CD14-positive monocyte (primary cell): ENCODE results near the gene TSSK2. TPM values are rescaled to one million over a fixed set of nuclear protein-coding genes. Genes with fewer than 3 reads are reported as not detected.

Experiments
- DNase-seq, 3 donors: peaks; one replicate each; pipeline ENCODE4 v3.0.0-alpha.2; 2011 to 2022
- H2AFZ ChIP-seq: 2 replicates; pipeline ENCODE4 v1.6.0; 2012; ENCODE audit warnings: mild to moderate bottlenecking, low read depth, low read length, inconsistent platforms; ENCODE audit not compliant: insufficient read depth, poor library complexity, severe bottlenecking
- H3K27ac ChIP-seq, 2 donors: 1 replicate in 1 of 2; 2 replicates in 1 of 2; pipeline ENCODE4 v1.5.1; 2012 to 2013; ENCODE audit warnings: low read length in 2 of 2, control low read depth in 1 of 2, inconsistent platforms in 1 of 2, low read depth in 1 of 2, mild to moderate bottlenecking in 1 of 2
- H3K27me3 ChIP-seq, 2 donors: one replicate each; pipeline versions ENCODE4 v1.6.0 to v1.6.1; 2011 to 2013; ENCODE audit warnings: low read length in 2 of 2; ENCODE audit not compliant: control insufficient read depth in 2 of 2, insufficient read depth in 2 of 2
- H3K36me3 ChIP-seq, 2 donors: replicated peaks in 1 of 2; 1 replicate in 1 of 2; 2 replicates in 1 of 2; pipeline versions ENCODE4 v1.5.1 to v1.6.1; 2012 to 2013; ENCODE audit warnings: low read length in 2 of 2, control low read depth in 1 of 2, inconsistent platforms in 1 of 2, mild to moderate bottlenecking in 1 of 2; ENCODE audit not compliant: insufficient read depth in 2 of 2, control insufficient read depth in 1 of 2
- H3K4me1 ChIP-seq, 2 donors: 1 replicate in 1 of 2; 2 replicates in 1 of 2; pipeline versions ENCODE4 v1.5.1 to v1.6.1; 2012 to 2013; ENCODE audit warnings: low read length in 2 of 2, control low read depth in 1 of 2, inconsistent platforms in 1 of 2, mild to moderate bottlenecking in 1 of 2, moderate library complexity in 1 of 2; ENCODE audit not compliant: insufficient read depth in 2 of 2, control insufficient read depth in 1 of 2
- H3K4me2 ChIP-seq: replicated peaks from 2 replicates; pipeline ENCODE3; 2012; ENCODE audit warnings: low read length, moderate library complexity, mild to moderate bottlenecking; ENCODE audit not compliant: poor library complexity, severe bottlenecking; ENCODE audit errors: extremely low read depth
- H3K4me3 ChIP-seq, 3 experiments: fragments of 200-600 bp in 1 of 3; sonication (generic) in 1 of 3; replicated peaks in 1 of 3; 1 replicate in 2 of 3; 2 replicates in 1 of 3; pipeline ENCODE4 v1.5.1; 2011 to 2013; ENCODE audit warnings: low read length in 3 of 3, mild to moderate bottlenecking in 3 of 3, control low read depth in 2 of 3, low read depth in 2 of 3, inconsistent platforms in 1 of 3, moderate library complexity in 1 of 3
- H3K79me2 ChIP-seq: 2 replicates; pipeline ENCODE4 v1.6.0; 2012; ENCODE audit warnings: mild to moderate bottlenecking, control low read depth, inconsistent platforms, low read length, moderate library complexity; ENCODE audit not compliant: insufficient read depth
- H3K9ac ChIP-seq: 2 replicates; pipeline ENCODE4 v1.6.0; 2017; ENCODE audit warnings: low read length, mild to moderate bottlenecking; ENCODE audit not compliant: insufficient read depth, poor library complexity, severe bottlenecking
- H3K9me3 ChIP-seq, 2 donors: replicated peaks in 1 of 2; 1 replicate in 1 of 2; 2 replicates in 1 of 2; pipeline versions ENCODE4 v1.5.1 to v1.6.1; 2012 to 2013; ENCODE audit warnings: low read length in 2 of 2, control low read depth in 1 of 2; ENCODE audit not compliant: control insufficient read depth in 1 of 2, insufficient read depth in 1 of 2
- H4K20me1 ChIP-seq: 2 replicates; pipeline ENCODE4 v1.6.0; 2012; ENCODE audit warnings: mild to moderate bottlenecking, low read length, control low read depth, moderate library complexity; ENCODE audit not compliant: insufficient read depth
- H3K27ac Mint-ChIP-seq, 7 donors: one replicate each; pipeline ENCODE4 v1.8.0; 2020; ENCODE audit warnings: mild to moderate bottlenecking in 7 of 7, mixed read lengths in 7 of 7, moderate library complexity in 6 of 7, inconsistent platforms in 2 of 7
- H3K27me3 Mint-ChIP-seq, 3 donors: one replicate each; pipeline ENCODE4 v1.8.0; 2021 to 2022; ENCODE audit warnings: low read depth in 3 of 3, mild to moderate bottlenecking in 3 of 3, mixed read lengths in 3 of 3, moderate library complexity in 3 of 3, inconsistent platforms in 1 of 3
- H3K36me3 Mint-ChIP-seq, 2 donors: one replicate each; pipeline ENCODE4 v1.8.0; 2020; ENCODE audit warnings: mixed read lengths in 2 of 2, inconsistent platforms in 1 of 2, mild to moderate bottlenecking in 1 of 2
- H3K4me1 Mint-ChIP-seq: one replicate; pipeline ENCODE4 v1.8.0; 2020; ENCODE audit warnings: mild to moderate bottlenecking, mixed read lengths
- H3K4me3 Mint-ChIP-seq, 2 donors: one replicate each; pipeline ENCODE4 v1.8.0; 2020; ENCODE audit warnings: mild to moderate bottlenecking in 2 of 2, mixed read lengths in 2 of 2, moderate library complexity in 1 of 2
- H3K9me3 Mint-ChIP-seq, 7 donors: one replicate each; pipeline ENCODE4 v1.8.0; 2020 to 2022; ENCODE audit warnings: mixed read lengths in 7 of 7, mild to moderate bottlenecking in 6 of 7, moderate library complexity in 6 of 7, inconsistent platforms in 2 of 7
- WGBS: methylation state at CpG from one replicate; pipeline ENCODE4 v1.1.5; 2013; ENCODE audit warnings: missing lambda C conversion rate; ENCODE audit not compliant: insufficient coverage; 5-methylcytosine and 5-hydroxymethylcytosine counted together
- intact Hi-C, 2 donors: fragments of 100-400 bp; cut with micrococcal nuclease; formaldehyde crosslinking; loops; one replicate each; pipeline versions ENCODE4 v1.15.0 to v1.15.1; 2023
- polyA plus RNA-seq, 3 donors: library from polyadenylated mRNA; depleted of rRNA in 1 of 3; unstranded in 2 of 3; stranded (reverse) in 1 of 3; fragments of 300-500 nt in 2 of 3; fragments of >200 nt in 1 of 3; fragmentation: Illumina TruSeq in 2 of 3; gene quantifications; 1 replicate in 2 of 3; 2 replicates in 1 of 3; pipeline ENCODE4 v1.2.3, GENCODE V29; 2012 to 2021
- TF ChIP-seq, protein P1 (sequence below): fragments of 200-600 bp; IDR thresholded peaks from one replicate; pipeline ENCODE4 v1.8.0; 2022; ENCODE audit warnings: antibody characterized with exemption, mild to moderate bottlenecking

TSSK2 gene
- polyA plus RNA-seq, 3 donors, result 0.04 TPM; not detected in 2

DNA sequence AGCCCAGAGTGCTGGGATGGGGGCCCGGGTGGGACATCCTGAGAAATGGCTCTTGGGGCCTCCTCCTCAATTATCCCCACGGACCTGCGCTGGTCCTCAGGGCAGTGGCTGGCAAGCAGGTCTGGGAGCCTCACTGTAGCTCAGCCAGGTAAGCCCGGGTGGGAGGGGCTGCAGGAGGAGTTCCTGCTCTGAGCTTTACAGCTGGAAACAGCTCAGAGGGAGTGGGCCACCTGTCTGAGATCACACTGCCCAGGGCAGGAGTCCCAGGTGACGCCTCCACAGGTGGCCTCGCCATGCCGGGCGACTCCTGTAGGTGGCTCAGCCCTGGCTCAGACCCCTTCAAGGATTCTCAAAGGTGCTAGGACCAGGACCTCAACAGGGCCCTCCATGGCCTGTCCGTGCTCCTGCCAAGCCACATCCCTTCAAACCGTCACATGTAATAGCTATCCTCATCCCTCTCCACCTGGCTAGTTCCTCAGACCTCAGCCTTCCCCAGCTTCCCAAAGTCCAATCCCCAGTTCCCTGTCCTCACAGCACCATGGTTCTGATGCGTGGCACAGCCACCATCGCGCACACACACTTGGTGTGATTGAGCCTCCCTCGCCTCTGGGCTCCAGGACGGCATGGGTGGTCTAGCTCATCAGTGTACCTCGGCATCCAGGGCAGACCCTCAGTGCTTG, 3.6 kb upstream of the TSSK2 start:
- TF ChIP-seq, protein P1, sequence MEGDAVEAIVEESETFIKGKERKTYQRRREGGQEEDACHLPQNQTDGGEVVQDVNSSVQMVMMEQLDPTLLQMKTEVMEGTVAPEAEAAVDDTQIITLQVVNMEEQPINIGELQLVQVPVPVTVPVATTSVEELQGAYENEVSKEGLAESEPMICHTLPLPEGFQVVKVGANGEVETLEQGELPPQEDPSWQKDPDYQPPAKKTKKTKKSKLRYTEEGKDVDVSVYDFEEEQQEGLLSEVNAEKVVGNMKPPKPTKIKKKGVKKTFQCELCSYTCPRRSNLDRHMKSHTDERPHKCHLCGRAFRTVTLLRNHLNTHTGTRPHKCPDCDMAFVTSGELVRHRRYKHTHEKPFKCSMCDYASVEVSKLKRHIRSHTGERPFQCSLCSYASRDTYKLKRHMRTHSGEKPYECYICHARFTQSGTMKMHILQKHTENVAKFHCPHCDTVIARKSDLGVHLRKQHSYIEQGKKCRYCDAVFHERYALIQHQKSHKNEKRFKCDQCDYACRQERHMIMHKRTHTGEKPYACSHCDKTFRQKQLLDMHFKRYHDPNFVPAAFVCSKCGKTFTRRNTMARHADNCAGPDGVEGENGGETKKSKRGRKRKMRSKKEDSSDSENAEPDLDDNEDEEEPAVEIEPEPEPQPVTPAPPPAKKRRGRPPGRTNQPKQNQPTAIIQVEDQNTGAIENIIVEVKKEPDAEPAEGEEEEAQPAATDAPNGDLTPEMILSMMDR, result no peak
- Histone ChIP-seq H3K4me3 (no peak overlapping the region), H3K79me2 (no peaks in the 10 kb centered on the region), H3K9ac (no peak overlapping the region), H3K27me3 (no peaks in the 10 kb centered on the region), H2AFZ (no peak overlapping the region), H3K36me3 (peaks cover 13 to 18% of the 10 kb centered on the region in 2 donors), H3K4me2 (no peak overlapping the region), H3K27ac (no peak overlapping the region), H3K9me3 (no peaks in the 10 kb centered on the region), H4K20me1 (no peaks in the 10 kb centered on the region), H3K4me1 (peaks cover 7 to 8% of the 10 kb centered on the region in 2 donors)
- WGBS, result 98% methylated on average over 12 of the region's 16 CpGs
- DNase-seq, result no peak
- Mint-ChIP-seq H3K9me3 (peaks cover 0 to 3% (median 0%) of the 10 kb centered on the region in 7 donors), H3K36me3 (peaks cover 12 to 15% of the 10 kb centered on the region in 2 donors), H3K27me3 (peaks cover 1 to 7% (median 7%) of the 10 kb centered on the region in 3 donors), H3K4me3 (no peak overlapping the region), H3K4me1 (peaks cover 8% of the 10 kb centered on the region), H3K27ac (peak overlapping the region in 1 of 7 donors; percentile 4)
- intact Hi-C loops, result no loop called here

DNA sequence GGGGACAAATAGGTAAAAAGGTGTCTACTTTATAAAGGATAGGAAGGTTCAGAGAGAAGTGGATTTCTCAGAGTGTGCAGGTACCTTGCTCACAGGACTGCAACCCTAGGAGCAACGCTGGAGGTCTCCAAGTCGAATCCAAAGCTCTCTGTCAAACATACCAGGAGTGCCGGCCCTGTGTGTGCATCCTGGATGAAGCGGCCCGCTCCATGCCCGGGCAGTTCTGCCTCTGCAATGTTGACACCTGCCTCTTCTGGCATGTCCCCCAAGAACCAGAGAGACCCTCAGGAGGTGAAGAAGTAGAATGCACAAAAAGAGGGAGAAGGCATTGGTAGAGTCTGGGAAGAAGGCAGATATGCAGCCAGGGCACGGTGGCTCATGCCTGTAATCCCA, 3.1 kb upstream of the TSSK2 start:
- H3K79me2 ChIP-seq, result no peaks in the 10 kb centered on the region
- peaks cover 18 to 23% of the 10 kb centered on the region in 2 donors for H3K36me3 ChIP-seq
- no peaks in the 10 kb centered on the region for H3K9me3 ChIP-seq
- DNase-seq, result no peak
- Mint-ChIP-seq H3K27me3 (peaks cover 1 to 7% (median 7%) of the 10 kb centered on the region in 3 donors), H3K27ac (peak overlapping the region in 1 of 7 donors; percentile 4), H3K4me1 (peaks cover 5% of the 10 kb centered on the region), H3K9me3 (peaks cover 0 to 3% (median 0%) of the 10 kb centered on the region in 7 donors), H3K4me3 (no peak overlapping the region), H3K36me3 (peaks cover 15 to 20% of the 10 kb centered on the region in 2 donors)
- intact Hi-C loops, result no loop called here
- H2AFZ ChIP-seq, result no peak overlapping the region
- no peak overlapping the region for H3K27ac ChIP-seq
- no peaks in the 10 kb centered on the region for H3K27me3 ChIP-seq
- TF ChIP-seq, protein P1, result no peak
- H3K4me2 ChIP-seq, result no peak overlapping the region
- no peaks in the 10 kb centered on the region for H4K20me1 ChIP-seq
- no peak overlapping the region for H3K9ac ChIP-seq
- H3K4me1 ChIP-seq, result peaks cover 3% of the 10 kb centered on the region in 2 donors
- 88% methylated on average over 6 of the region's 7 CpGs for whole genome bisulfite sequencing
- no peak overlapping the region for H3K4me3 ChIP-seq
